BJ (cell line): ENCODE data around the gene RALA. TPM values are rescaled to one million over a fixed set of nuclear protein-coding genes. Genes with fewer than 3 reads are reported as not detected.

Experiments used
- CTCF ChIA-PET: fragments of 350-600 bp; formaldehyde crosslinking; extraction: SDS; loops from one replicate; lab custom pipeline; 2021; ENCODE audit warnings: antibody characterized with exemption, inconsistent platforms; lab: Yijun Ruan, JAX
- POLR2A ChIA-PET: fragments of 300-600 bp; sonication (Branson Sonifier 250); formaldehyde crosslinking; extraction: SDS; loops from one replicate; lab custom pipeline; 2021; ENCODE audit warnings: antibody characterized with exemption; lab: Charles Lee
- DNase-seq: peaks from one replicate; pipeline ENCODE4 v3.0.0-alpha.2; 2011; ENCODE audit warnings: low read depth
- H3K27me3 ChIP-seq: 2 replicates; pipeline ENCODE4 v1.6.0; 2011; ENCODE audit warnings: low read length; ENCODE audit not compliant: control insufficient read depth, insufficient read depth
- H3K36me3 ChIP-seq: 2 replicates; pipeline ENCODE4 v1.5.1; 2011; ENCODE audit warnings: low read length; ENCODE audit not compliant: control insufficient read depth, insufficient read depth
- H3K4me3 ChIP-seq: 2 replicates; pipeline ENCODE4 v1.5.1; 2011; ENCODE audit warnings: low read depth, mild to moderate bottlenecking, control low read depth, low read length
- CTCF ChIP-seq: IDR thresholded peaks from 2 replicates; pipeline ENCODE4 v1.5.1; 2011; ENCODE audit warnings: low read depth, mild to moderate bottlenecking, control low read depth, inconsistent platforms, low read length, moderate library complexity; ENCODE audit not compliant: insufficient read depth
- polyA plus RNA-seq: library from polyadenylated mRNA; depleted of rRNA; stranded (reverse); fragments of >200 nt; gene quantifications from 2 replicates; pipeline ENCODE4 v1.2.3, GENCODE V29; 2011

RALA gene
- polyA plus RNA-seq, 1 experiment: 14.9 TPM

DNA sequence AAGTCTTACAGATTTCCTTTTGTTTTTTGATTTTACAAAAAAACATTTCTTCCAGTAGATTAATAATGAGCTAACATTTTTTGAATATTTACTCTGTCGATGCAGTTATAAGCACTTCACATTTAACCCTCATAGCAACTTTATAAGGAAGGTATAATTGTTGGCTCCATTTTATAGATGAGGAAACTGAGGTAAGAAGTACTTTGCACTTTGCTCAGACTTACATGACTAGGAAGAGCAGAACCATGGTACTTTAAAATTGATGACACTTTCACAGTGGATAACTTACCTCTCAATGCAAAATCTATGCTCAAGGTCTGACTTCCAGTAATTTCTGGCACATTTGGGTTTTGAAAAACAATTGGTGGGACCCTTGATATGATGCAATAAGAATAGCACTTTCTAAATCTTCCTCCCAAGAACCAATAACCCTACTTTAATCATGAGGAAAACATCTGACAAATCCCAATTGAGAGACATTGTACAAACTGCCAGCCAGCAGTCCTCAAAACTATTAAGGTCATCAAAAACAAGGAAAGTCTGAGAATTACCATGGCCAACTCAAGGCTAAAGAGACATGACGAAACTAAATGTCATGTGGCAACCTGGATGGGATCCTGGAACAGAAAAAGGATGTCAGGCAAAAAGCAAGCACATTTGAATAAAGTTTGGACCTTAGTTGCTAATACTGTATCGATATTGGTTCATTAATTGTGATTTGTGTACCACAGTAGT is 72.6 kb downstream of the RALA start:
- DNase-seq: no peak
- no peak for TF ChIP-seq CTCF
- H3K4me3 ChIP-seq: no peak overlapping the region
- H3K36me3 ChIP-seq: peaks cover 7% of the 10 kb centered on the region
- ChIA-PET CTCF (no interaction called here), POLR2A (no interaction called here)
- no peaks in the 10 kb centered on the region for H3K27me3 ChIP-seq

- H3K27me3 ChIP-seq: no peaks in the 10 kb centered on the region
- H3K4me3 ChIP-seq: no peak overlapping the region
- DNase-seq: no peak
- ChIA-PET CTCF (no interaction called here), POLR2A (no interaction called here)
- TF ChIP-seq CTCF: no peak
- H3K36me3 ChIP-seq: peaks cover 7% of the 10 kb centered on the region
Observed at GRCh38 chr7:39696631-39697030, 73.3 kb downstream of the RALA start.

- H3K27me3 ChIP-seq: no peaks in the 10 kb centered on the region
- H3K4me3 ChIP-seq: no peak overlapping the region
- POLR2A ChIA-PET: no interaction called here
- CTCF ChIA-PET: no interaction called here
- no peak for DNase-seq
- peaks cover 7% of the 10 kb centered on the region for H3K36me3 ChIP-seq
- TF ChIP-seq CTCF: no peak
Observed at GRCh38 chr7:39697483-39697882, 74.1 kb downstream of the RALA start.

DNA sequence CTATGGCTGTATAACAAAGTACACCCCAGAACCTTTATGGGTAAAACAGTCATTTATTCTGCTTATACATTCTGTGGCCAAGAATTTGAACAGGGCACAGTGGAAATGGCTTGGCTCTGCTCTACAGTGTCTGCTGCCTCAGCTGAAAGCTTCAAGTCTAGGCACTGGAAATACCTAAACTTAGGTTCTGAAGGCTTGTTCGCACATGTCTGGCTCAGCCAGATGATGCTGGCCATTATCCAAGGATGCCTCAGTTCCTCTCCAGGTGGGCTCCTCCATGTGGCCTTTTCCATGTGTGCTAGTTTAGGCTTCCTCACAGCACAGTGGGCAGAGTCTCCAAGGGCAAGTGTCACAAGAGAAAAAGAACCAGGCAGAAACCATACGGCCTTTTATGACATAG is 76.8 kb downstream of the RALA start:
- Histone ChIP-seq H3K27me3 (no peaks in the 10 kb centered on the region), H3K4me3 (no peak overlapping the region), H3K36me3 (peaks cover 5% of the 10 kb centered on the region)
- CTCF ChIA-PET: interaction anchor here (0.7 kb wide), 1 partner anchor 120 kb away, joined by 3 read pairs; no protein-coding TSS in a partner anchor
- TF ChIP-seq CTCF: no peak
- no peak for DNase-seq
- POLR2A ChIA-PET: no interaction called here

DNA sequence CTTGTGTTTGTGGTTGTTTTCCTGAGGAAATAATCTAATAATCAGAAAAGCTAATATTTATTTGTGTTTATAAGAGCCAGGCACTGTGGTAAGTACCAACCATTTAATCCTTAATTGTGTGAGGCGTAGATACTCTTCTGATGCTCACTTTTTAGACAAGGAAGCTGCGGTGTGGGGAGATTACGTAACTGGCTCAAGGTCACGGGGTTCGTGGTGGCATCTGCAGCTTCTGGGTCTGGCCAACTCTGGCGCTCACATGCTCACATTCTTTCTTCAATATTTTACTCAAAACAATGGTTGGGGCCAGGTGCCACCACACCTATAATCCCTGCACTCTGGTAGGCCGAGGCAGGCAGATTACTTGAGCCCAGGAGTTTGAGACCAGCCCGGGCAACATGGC is 77.6 kb downstream of the RALA start:
- CTCF ChIA-PET: interaction anchor here (0.7 to 1.8 kb wide), 3 partner anchors 9 to 22 kb away, joined by 4 to 7 read pairs (median 4); no protein-coding TSS in a partner anchor
- peaks cover 5% of the 10 kb centered on the region for H3K36me3 ChIP-seq
- no peak for TF ChIP-seq CTCF

More for the DNA sequence above, 77.6 kb downstream of the RALA start:
- POLR2A ChIA-PET: no interaction called here
- Histone ChIP-seq H3K27me3 (no peaks in the 10 kb centered on the region), H3K4me3 (no peak overlapping the region)
- no peak for DNase-seq
